Neutrophil (primary cell): Measurements from ENCODE around the gene ARHGEF7.

Experiments
- H3K27ac ChIP-seq: fragments of 200-600 bp; sonication (generic); 2 replicates; pipeline ENCODE4 v1.5.1; 2016; ENCODE audit warnings: mild to moderate bottlenecking, moderate library complexity
- H3K27me3 ChIP-seq: fragments of 200-600 bp; sonication (generic); 2 replicates; pipeline ENCODE4 v1.6.0; 2016; ENCODE audit warnings: mild to moderate bottlenecking
- H3K36me3 ChIP-seq: fragments of 200-600 bp; sonication (generic); 2 replicates; pipeline ENCODE4 v1.5.1; 2017
- H3K4me1 ChIP-seq, 2 experiments: fragments of 200-600 bp in 1 of 2; sonication (generic) in 1 of 2; 1 replicate in 1 of 2; 2 replicates in 1 of 2; pipeline versions ENCODE4 v1.5.1 to v1.6.1; 2013 to 2016; ENCODE audit warnings: low read depth in 1 of 2, low read length in 1 of 2, mild to moderate bottlenecking in 1 of 2, moderate library complexity in 1 of 2; ENCODE audit not compliant: control insufficient read depth in 1 of 2, insufficient read depth in 1 of 2
- H3K4me3 ChIP-seq, 2 experiments: fragments of 200-600 bp in 1 of 2; sonication (generic) in 1 of 2; 1 replicate in 1 of 2; 2 replicates in 1 of 2; pipeline ENCODE4 v1.5.1; 2013 to 2016; ENCODE audit warnings: low read depth in 1 of 2, low read length in 1 of 2, mild to moderate bottlenecking in 1 of 2, moderate library complexity in 1 of 2
- H3K9me3 ChIP-seq: fragments of 200-600 bp; sonication (generic); 2 replicates; pipeline ENCODE4 v1.5.1; 2016
- TF ChIP-seq, protein P1 (sequence below): fragments of 200-600 bp; sonication (generic); IDR thresholded peaks from 2 replicates; pipeline ENCODE4 v1.5.1; 2016; ENCODE audit warnings: antibody characterized with exemption

ARHGEF7 gene

DNA sequence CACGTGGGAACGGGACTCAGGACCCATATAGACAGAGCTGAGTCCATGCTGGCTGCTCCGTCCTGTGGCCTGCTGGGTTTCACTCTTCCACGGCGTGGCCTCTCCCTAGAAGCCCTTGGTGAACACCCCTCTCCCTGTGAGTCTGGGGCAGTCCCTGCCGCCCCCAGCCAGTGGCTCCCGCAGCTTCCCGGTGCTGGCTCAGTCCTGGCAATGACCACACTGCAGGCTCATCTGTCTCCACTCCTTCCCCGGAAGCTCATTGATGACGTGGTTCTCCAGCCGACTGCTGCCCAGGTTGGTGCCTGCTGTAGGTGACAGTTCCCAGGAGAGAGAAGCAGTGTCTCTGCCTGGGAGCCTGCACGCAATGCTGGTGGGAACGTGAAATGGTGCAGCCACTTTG is 203.3 kb downstream of the ARHGEF7 start:
- no peaks in the 10 kb centered on the region for H3K36me3 ChIP-seq
- TF ChIP-seq, protein P1, sequence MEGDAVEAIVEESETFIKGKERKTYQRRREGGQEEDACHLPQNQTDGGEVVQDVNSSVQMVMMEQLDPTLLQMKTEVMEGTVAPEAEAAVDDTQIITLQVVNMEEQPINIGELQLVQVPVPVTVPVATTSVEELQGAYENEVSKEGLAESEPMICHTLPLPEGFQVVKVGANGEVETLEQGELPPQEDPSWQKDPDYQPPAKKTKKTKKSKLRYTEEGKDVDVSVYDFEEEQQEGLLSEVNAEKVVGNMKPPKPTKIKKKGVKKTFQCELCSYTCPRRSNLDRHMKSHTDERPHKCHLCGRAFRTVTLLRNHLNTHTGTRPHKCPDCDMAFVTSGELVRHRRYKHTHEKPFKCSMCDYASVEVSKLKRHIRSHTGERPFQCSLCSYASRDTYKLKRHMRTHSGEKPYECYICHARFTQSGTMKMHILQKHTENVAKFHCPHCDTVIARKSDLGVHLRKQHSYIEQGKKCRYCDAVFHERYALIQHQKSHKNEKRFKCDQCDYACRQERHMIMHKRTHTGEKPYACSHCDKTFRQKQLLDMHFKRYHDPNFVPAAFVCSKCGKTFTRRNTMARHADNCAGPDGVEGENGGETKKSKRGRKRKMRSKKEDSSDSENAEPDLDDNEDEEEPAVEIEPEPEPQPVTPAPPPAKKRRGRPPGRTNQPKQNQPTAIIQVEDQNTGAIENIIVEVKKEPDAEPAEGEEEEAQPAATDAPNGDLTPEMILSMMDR: no peak
- no peak overlapping the region for H3K4me3 ChIP-seq
- no peaks in the 10 kb centered on the region for H3K4me1 ChIP-seq
- peaks cover 9% of the 10 kb centered on the region for H3K27me3 ChIP-seq
- no peaks in the 10 kb centered on the region for H3K9me3 ChIP-seq
- H3K27ac ChIP-seq: no peak overlapping the region

DNA sequence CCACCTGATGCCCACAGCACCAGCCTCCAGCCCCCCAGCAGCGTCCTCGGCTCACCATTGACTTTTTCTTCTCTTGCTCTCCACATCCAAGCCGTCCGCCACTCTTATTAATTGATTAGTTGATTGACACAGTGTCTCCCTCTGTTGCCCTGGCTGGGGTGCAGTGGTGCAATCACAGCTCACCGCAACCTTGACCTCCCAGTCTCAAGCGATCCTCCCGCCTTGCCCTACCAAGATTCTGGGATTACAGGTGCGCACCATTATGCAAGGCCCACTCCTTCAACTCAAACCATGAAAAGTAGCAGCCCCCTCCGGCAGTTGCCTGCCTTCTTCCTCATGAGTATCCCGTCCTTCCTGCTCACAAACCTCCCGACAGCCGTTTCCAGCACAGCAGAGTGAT is 204.4 kb downstream of the ARHGEF7 start:
- TF ChIP-seq, protein P1: no peak
- Histone ChIP-seq H3K9me3 (no peaks in the 10 kb centered on the region), H3K4me1 (no peaks in the 10 kb centered on the region), H3K27ac (no peak overlapping the region), H3K27me3 (peaks cover 9% of the 10 kb centered on the region), H3K36me3 (no peaks in the 10 kb centered on the region), H3K4me3 (no peak overlapping the region)

DNA sequence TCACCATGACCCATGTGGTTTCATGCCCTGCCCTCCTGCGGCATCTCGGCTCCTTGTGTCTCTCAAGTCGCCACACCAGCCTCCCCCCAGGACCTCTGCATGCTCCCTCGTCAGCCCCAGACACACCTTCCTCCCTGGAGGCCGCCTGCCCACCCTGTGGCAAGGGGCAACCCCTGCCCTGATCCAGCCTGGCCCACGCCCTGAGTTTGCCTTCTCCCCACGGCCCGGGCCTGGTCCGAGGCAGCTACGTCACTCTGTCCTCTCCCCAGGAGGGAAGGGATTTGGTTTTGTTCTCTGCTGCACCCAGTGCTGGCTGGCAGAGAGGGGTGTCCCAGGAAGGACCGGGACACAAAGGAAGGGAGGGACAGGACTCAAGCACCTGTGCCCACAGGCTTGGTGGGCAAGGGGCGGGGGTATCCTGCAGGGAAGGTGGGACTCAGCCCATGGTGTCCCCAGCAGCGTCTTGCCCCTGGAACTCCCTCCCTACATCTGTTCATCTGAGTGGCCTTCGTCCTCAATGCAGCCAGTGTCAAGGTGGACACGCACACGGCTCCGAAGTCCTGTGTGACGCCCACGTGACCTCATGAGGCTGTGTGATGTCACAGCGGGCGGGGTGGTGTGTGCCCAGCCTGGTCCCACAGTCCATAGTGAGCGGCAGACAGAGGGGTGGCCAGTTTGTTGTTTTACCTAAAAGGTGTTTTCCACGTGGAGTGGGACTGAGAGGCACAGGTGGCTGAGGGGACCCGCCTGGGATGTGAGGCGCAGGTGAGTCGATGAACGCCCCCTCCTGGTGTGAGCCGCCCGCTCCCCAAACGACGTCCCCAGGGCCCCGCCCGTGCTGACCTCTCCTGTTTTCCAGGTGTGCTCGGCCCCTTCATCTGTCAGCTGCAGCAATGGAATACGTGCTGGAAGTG is 205.1 kb downstream of the ARHGEF7 start, which contains the start of gene TEX29:
TSS of gene TEX29 (plus strand) at position 645 of the 914 bp plus-strand sequence. CDS start at position 894, 249 bp downstream.
- H3K4me1 ChIP-seq: no peaks in the 10 kb centered on the region
- peaks cover 9% of the 10 kb centered on the region for H3K27me3 ChIP-seq
- no peak within 1 kb of the TSS for H3K27ac ChIP-seq
- no peaks in the 10 kb centered on the region for H3K36me3 ChIP-seq
- no peaks in the 10 kb centered on the region for H3K9me3 ChIP-seq
- TF ChIP-seq, protein P1: no peak
- no peak within 1 kb of the TSS for H3K4me3 ChIP-seq

DNA sequence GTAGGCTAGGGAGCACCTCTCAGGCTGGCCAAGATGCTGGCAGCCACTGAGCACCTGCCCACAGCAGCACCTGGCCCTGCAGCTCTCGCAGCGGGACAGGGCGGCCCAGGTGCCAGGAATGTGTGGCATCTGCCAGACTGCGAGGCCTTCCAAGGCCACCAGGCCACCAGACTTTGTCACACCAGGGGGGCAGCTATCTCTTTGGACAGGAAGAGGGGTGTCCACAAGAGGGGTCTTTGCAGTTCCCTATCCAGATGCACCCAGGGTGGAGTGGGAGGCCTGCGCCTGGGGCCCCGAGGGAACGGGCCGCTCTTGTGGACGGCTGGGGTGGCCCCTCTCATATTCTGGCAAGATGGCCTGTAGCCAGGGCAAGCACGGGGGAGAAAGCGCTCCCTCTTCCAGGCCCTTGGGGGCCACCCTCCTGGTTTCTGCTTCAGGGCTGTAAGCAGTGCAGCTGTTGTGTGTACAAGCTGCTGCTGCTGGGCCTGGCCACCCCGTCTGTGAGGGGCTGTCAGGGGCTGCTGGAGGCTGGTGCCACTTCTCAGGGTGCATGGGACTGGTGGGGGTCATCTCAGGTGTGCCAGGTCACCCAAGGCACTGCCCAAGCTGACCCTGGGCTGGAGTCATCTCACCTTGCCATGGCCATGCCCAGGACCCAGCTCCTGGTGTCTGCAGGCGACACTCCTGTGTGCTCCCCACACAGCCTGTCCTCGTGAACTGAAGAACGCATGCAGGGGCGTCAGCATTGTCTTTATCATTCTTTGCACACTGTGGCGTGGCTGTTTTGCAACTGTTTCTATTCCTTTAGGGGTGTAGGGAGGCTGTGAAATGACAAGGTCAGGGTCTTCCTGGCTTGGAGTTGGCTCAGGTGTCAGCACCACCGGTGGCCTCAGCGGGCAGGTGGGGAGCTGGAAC is 207.1 kb downstream of the ARHGEF7 start:
- peaks cover 9% of the 10 kb centered on the region for H3K27me3 ChIP-seq
- no peaks in the 10 kb centered on the region for H3K36me3 ChIP-seq
- H3K27ac ChIP-seq: no peak overlapping the region
- TF ChIP-seq, protein P1: no peak
- no peaks in the 10 kb centered on the region for H3K9me3 ChIP-seq
- H3K4me1 ChIP-seq: no peaks in the 10 kb centered on the region
- H3K4me3 ChIP-seq: no peak overlapping the region

DNA sequence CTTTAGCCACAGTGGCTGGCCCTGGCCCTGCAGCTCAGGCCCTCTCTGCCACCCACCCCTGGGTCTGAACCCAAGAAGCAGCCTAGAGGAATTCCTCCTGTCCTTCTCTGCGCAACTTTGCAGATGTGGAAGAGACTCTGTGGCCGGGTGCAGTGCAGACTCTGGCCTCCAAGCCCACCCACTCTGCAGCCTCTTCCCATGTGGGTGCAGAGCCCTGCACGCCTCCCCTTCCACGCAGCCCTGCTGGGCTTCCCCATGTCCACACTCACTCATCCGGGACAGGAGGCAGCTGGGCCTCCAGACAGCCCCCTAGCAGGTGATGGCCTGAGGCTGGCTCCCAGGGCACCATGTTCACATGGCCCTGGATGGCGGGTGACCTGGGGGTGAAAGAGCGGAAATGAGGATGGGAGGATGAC is 207.8 kb downstream of the ARHGEF7 start:
- TF ChIP-seq, protein P1: no peak

More for the DNA sequence above, 207.8 kb downstream of the ARHGEF7 start:
- Histone ChIP-seq H3K27ac (no peak overlapping the region), H3K9me3 (no peaks in the 10 kb centered on the region), H3K36me3 (no peaks in the 10 kb centered on the region), H3K27me3 (peaks cover 9% of the 10 kb centered on the region), H3K4me1 (no peaks in the 10 kb centered on the region), H3K4me3 (no peak overlapping the region)
